GM21367 (cell line): Measurements from ENCODE around the gene GOLGA8T.
"Not testable (repeated sequence)": the region's sequence is repeated elsewhere in the genome, so short reads cannot be mapped to it uniquely, and the experiment has no call there.

ENCODE experiments used
- ATAC-seq: cut with Tn5 transposase; IDR thresholded peaks from one replicate; pipeline ENCODE4 v1.9.1; 2021; ENCODE audit not compliant: unreplicated experiment

Gene GOLGA8T

DNA sequence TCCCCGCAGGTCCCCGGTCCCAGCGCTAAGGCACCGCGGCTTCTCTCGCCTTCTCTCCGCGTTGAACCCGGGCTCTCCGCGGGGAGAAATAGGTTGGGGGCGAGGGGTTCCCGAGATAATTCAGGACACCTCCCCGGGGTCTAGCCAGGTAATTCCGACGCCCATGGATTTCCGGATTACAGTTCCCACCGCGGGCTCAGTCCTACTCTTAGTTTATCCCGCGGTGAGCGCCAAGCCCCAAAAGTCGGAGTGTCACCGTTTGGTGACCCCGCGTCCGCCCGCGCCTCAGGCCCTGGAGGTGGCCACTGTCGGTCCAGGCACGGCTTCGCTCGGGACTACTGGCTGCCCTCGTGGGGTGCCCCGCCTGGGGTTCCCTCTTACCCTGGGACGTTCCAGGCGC is 56.8 kb downstream of the GOLGA8T start:
- ATAC-seq = not testable (repeated sequence)

DNA sequence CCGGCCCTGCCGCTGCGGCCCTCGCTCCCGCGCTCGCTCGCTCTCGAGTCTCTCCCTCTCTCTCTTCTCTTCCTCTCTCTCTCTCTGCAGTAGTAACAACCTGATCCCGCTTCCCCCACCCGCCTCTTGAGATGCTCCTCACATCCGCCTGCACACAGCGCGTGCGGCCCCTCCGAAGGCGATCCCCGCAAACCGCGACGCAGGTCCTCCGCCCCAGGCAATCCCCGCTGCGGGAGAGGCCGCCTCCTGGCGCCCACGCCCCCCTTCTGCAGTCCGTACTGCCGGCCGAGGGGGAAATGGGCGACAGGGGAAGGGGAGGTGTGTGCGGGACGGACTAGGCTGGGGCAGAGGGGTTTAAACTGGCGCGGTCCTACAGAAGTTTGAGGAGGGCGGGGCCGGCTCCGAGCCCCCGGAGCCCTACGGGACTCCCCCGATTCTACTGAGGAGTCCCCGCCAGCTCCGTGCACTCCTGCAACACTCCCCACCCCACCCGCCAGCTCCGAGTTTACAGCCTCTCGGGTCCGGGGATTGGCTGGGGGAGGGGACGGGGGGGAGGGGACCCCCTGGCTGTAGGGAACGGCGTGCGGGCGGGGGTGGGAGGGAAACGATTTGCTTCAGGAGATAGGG is 57.4 kb downstream of the GOLGA8T start:
- ATAC-seq = not testable (repeated sequence)

DNA sequence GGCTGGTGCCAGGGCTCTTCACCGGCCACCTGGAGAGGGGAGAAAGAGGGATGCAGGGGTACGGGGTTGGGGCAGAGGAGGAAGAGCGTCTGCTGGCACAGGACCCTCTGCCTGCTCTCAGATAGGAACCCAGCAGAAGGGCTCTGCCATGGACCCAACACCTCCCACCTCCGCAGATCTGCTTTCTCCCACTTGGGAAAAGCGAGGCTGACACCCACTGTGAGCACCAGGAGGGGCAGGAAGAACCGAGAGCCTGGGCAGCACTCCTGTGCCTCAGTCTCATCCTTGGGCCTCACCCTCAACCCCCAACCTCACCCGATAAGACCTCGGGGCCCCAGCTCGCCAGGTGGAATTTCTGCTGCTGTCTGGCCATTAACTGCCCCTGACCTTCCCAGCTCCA is 58.0 kb downstream of the GOLGA8T start:
- ATAC-seq = not testable (repeated sequence)
